GM23338 (cell line): ENCODE data around the gene VTCN1.

Experiments used
- CREB1 ChIP-seq: fragments of 250-450 bp; sonication (Bioruptor Pico); IDR thresholded peaks from 2 replicates; pipeline ENCODE4 v1.5.0; 2020; ENCODE audit warnings: low read depth, mild to moderate bottlenecking, moderate library complexity
- EZH2 ChIP-seq: fragments of 200-600 bp; sonication (generic); IDR thresholded peaks from one replicate; pipeline ENCODE4 v1.8.0; 2017; ENCODE audit warnings: antibody characterized with exemption, mild to moderate bottlenecking, low read depth; ENCODE audit not compliant: unreplicated experiment
- EZH2phosphoT487 ChIP-seq: fragments of 200-600 bp; sonication (generic); IDR thresholded peaks from one replicate; pipeline ENCODE4 v1.8.1; 2018; ENCODE audit warnings: antibody characterized with exemption; ENCODE audit not compliant: unreplicated experiment
- JUNB ChIP-seq: IDR thresholded peaks from one replicate; pipeline ENCODE4 v1.6.1; 2016; ENCODE audit warnings: antibody characterized with exemption; ENCODE audit not compliant: unreplicated experiment
- NANOG ChIP-seq: IDR thresholded peaks from 2 replicates; pipeline ENCODE4 v1.6.1; 2016; ENCODE audit warnings: antibody characterized with exemption, borderline replicate concordance
- POLR2AphosphoS5 ChIP-seq: IDR thresholded peaks from 2 replicates; pipeline ENCODE4 v1.6.1; 2016; ENCODE audit warnings: antibody characterized with exemption, low read depth
- STAT1 ChIP-seq: IDR thresholded peaks from one replicate; pipeline ENCODE4 v1.6.1; 2016; ENCODE audit warnings: antibody characterized with exemption; ENCODE audit not compliant: unreplicated experiment
- ZNF114 ChIP-seq: fragments of 250-450 bp; sonication (Bioruptor Pico); IDR thresholded peaks from 2 replicates; pipeline ENCODE4 v1.5.0; 2020; ENCODE audit warnings: mild to moderate bottlenecking, moderate library complexity
- ZNF331 ChIP-seq: fragments of 250-450 bp; sonication (Bioruptor Pico); IDR thresholded peaks from 2 replicates; pipeline ENCODE4 v1.5.0; 2020; ENCODE audit warnings: low read depth, mild to moderate bottlenecking, moderate library complexity
- TF ChIP-seq, protein P1 (sequence below), 2 experiments: fragments of 200-600 bp in 1 of 2; sonication (generic) in 1 of 2; conservative IDR thresholded peaks; 2 replicates each; pipeline versions ENCODE4 v1.5.1 to v1.6.1; 2016 to 2017; ENCODE audit warnings: antibody characterized with exemption in 2 of 2, low read depth in 2 of 2, mild to moderate bottlenecking in 2 of 2, moderate library complexity in 1 of 2
- TF ChIP-seq, protein P2 (sequence below): IDR thresholded peaks from one replicate; pipeline ENCODE4 v1.6.1; 2018; ENCODE audit warnings: antibody characterized with exemption; ENCODE audit not compliant: unreplicated experiment
- TF ChIP-seq, protein P3 (sequence below): IDR thresholded peaks from 2 replicates; pipeline ENCODE4 v1.6.1; 2016; ENCODE audit warnings: antibody characterized with exemption

DNA sequence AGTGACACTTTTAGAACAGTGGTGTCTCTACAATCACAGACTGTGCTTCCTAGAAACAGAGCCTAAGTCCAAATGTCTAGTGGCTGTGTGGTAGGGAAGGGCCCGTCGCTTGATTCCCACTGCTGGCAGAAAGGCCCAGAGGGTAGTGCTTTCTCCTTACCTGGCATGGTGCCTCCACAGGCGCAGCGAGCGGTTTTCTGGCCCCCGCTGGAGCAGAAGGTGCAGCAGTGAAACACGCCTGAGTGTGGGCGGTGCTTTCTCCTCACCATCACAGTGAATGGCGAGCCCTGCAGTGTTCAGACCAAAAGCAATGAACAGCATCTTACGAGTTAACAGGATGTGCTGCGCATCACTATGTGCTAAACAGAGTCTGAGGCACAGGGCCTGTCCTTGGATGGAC, 97.5 kb downstream of the VTCN1 start:
- TF ChIP-seq, protein P1, sequence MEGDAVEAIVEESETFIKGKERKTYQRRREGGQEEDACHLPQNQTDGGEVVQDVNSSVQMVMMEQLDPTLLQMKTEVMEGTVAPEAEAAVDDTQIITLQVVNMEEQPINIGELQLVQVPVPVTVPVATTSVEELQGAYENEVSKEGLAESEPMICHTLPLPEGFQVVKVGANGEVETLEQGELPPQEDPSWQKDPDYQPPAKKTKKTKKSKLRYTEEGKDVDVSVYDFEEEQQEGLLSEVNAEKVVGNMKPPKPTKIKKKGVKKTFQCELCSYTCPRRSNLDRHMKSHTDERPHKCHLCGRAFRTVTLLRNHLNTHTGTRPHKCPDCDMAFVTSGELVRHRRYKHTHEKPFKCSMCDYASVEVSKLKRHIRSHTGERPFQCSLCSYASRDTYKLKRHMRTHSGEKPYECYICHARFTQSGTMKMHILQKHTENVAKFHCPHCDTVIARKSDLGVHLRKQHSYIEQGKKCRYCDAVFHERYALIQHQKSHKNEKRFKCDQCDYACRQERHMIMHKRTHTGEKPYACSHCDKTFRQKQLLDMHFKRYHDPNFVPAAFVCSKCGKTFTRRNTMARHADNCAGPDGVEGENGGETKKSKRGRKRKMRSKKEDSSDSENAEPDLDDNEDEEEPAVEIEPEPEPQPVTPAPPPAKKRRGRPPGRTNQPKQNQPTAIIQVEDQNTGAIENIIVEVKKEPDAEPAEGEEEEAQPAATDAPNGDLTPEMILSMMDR (conservative IDR thresholded peaks at IDR 0.05; ENCODE audit: low read depth in 2 of 2): no peak
- no peak for TF ChIP-seq CREB1 (CRISPR knock-in tag)
- TF ChIP-seq, protein P2, sequence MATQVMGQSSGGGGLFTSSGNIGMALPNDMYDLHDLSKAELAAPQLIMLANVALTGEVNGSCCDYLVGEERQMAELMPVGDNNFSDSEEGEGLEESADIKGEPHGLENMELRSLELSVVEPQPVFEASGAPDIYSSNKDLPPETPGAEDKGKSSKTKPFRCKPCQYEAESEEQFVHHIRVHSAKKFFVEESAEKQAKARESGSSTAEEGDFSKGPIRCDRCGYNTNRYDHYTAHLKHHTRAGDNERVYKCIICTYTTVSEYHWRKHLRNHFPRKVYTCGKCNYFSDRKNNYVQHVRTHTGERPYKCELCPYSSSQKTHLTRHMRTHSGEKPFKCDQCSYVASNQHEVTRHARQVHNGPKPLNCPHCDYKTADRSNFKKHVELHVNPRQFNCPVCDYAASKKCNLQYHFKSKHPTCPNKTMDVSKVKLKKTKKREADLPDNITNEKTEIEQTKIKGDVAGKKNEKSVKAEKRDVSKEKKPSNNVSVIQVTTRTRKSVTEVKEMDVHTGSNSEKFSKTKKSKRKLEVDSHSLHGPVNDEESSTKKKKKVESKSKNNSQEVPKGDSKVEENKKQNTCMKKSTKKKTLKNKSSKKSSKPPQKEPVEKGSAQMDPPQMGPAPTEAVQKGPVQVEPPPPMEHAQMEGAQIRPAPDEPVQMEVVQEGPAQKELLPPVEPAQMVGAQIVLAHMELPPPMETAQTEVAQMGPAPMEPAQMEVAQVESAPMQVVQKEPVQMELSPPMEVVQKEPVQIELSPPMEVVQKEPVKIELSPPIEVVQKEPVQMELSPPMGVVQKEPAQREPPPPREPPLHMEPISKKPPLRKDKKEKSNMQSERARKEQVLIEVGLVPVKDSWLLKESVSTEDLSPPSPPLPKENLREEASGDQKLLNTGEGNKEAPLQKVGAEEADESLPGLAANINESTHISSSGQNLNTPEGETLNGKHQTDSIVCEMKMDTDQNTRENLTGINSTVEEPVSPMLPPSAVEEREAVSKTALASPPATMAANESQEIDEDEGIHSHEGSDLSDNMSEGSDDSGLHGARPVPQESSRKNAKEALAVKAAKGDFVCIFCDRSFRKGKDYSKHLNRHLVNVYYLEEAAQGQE: no peak
- peak; percentile 28; the same call in 1 of the 2 replicates for TF ChIP-seq POLR2AphosphoS5
- TF ChIP-seq EZH2: no peak
- no peak for TF ChIP-seq EZH2phosphoT487
- TF ChIP-seq NANOG: no peak
- TF ChIP-seq, protein P3, sequence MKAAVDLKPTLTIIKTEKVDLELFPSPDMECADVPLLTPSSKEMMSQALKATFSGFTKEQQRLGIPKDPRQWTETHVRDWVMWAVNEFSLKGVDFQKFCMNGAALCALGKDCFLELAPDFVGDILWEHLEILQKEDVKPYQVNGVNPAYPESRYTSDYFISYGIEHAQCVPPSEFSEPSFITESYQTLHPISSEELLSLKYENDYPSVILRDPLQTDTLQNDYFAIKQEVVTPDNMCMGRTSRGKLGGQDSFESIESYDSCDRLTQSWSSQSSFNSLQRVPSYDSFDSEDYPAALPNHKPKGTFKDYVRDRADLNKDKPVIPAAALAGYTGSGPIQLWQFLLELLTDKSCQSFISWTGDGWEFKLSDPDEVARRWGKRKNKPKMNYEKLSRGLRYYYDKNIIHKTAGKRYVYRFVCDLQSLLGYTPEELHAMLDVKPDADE: no peak
- TF ChIP-seq ZNF331: no peak
- no peak for TF ChIP-seq JUNB
- TF ChIP-seq ZNF114 (CRISPR knock-in tag): no peak
- no peak for TF ChIP-seq STAT1
